Fibroblast of lung (primary cell): ENCODE results near the gene GRIN2D. TPM values are rescaled to one million over a fixed set of nuclear protein-coding genes. Genes with fewer than 3 reads are reported as not detected.
"Not testable (repeated sequence)": the region's sequence is repeated elsewhere in the genome, so short reads cannot be mapped to it uniquely, and the experiment has no call there.

Source experiments
- DNase-seq, 2 donors: peaks; one replicate each; pipeline versions ENCODE4 v3.0.0 to v3.0.0-alpha.2; 2010; ENCODE audit warnings: low read depth in 2 of 2
- H2AFZ ChIP-seq: 2 replicates; pipeline ENCODE4 v1.5.1; 2012; ENCODE audit warnings: low read length, control low read depth, inconsistent platforms
- H3K27ac ChIP-seq: 2 replicates; pipeline ENCODE4 v1.5.1; 2011; ENCODE audit warnings: low read length, control low read depth; ENCODE audit not compliant: insufficient read depth
- H3K27me3 ChIP-seq: 2 replicates; pipeline ENCODE4 v1.5.1; 2011; ENCODE audit warnings: mild to moderate bottlenecking, low read length; ENCODE audit not compliant: control insufficient read depth, insufficient read depth
- H3K36me3 ChIP-seq: 2 replicates; pipeline ENCODE4 v1.5.1; 2011; ENCODE audit warnings: low read length; ENCODE audit not compliant: control insufficient read depth, insufficient read depth
- H3K4me1 ChIP-seq: 2 replicates; pipeline ENCODE4 v1.5.1; 2011; ENCODE audit warnings: low read length; ENCODE audit not compliant: control insufficient read depth, insufficient read depth; ENCODE audit errors: extremely low read depth
- H3K4me2 ChIP-seq: 2 replicates; pipeline ENCODE4 v1.5.1; 2011; ENCODE audit warnings: low read length, control low read depth; ENCODE audit not compliant: insufficient read depth; ENCODE audit errors: extremely low read depth
- H3K4me3 ChIP-seq, 4 experiments: fragments of 200-600 bp in 1 of 4; sonication (generic) in 1 of 4; replicated peaks in 1 of 4; 2 replicates each; pipeline ENCODE4 v1.5.1; 2011 to 2016; ENCODE audit warnings: low read length in 4 of 4, low read depth in 3 of 4, mild to moderate bottlenecking in 3 of 4, control low read depth in 2 of 4, inconsistent platforms in 1 of 4, mixed read lengths in 1 of 4; ENCODE audit not compliant: insufficient read depth in 1 of 4; ENCODE audit errors: control extremely low read depth in 1 of 4
- H3K79me2 ChIP-seq: 2 replicates; pipeline ENCODE4 v1.5.1; 2012; ENCODE audit warnings: mild to moderate bottlenecking, low read length, inconsistent platforms; ENCODE audit not compliant: control insufficient read depth, insufficient read depth
- H3K9ac ChIP-seq: 2 replicates; pipeline ENCODE4 v1.5.1; 2011; ENCODE audit warnings: mild to moderate bottlenecking, low read length, control low read depth; ENCODE audit not compliant: insufficient read depth
- H3K9me3 ChIP-seq: 2 replicates; pipeline ENCODE4 v1.5.1; 2012; ENCODE audit warnings: low read depth, low read length; ENCODE audit not compliant: control insufficient read depth, insufficient read depth
- H4K20me1 ChIP-seq: 2 replicates; pipeline ENCODE4 v1.5.1; 2011; ENCODE audit warnings: low read length; ENCODE audit not compliant: control insufficient read depth, insufficient read depth; ENCODE audit errors: extremely low read depth
- EZH2 ChIP-seq: IDR thresholded peaks from 2 replicates; pipeline ENCODE4 v1.5.1; 2012; ENCODE audit warnings: low read length, control low read depth, mild to moderate bottlenecking; ENCODE audit errors: missing control alignments
- polyA plus RNA-seq, 2 donors: library from polyadenylated mRNA; depleted of rRNA in 1 of 2; stranded (reverse) in 1 of 2; unstranded in 1 of 2; fragments of >200 nt; gene quantifications; 2 replicates each; pipeline ENCODE4 v1.2.1, GENCODE V29; 2011 to 2012; ENCODE audit warnings: missing spikeins in 1 of 2
- total RNA-seq: library from RNA; depleted of rRNA; stranded (reverse); fragments of >200 nt; gene quantifications from 2 replicates; pipeline ENCODE4 v1.2.1, GENCODE V29; 2014
- TF ChIP-seq, protein P1 (sequence below), 2 donors: IDR thresholded peaks in 1 of 2; conservative IDR thresholded peaks in 1 of 2; 1 replicate in 1 of 2; 2 replicates in 1 of 2; pipeline ENCODE4 v1.5.1; 2011 to 2012; ENCODE audit warnings: low read length in 2 of 2, control low read depth in 1 of 2, inconsistent platforms in 1 of 2, low read depth in 1 of 2, mild to moderate bottlenecking in 1 of 2

The GRIN2D gene
- total and polyA plus RNA-seq, 2 donors (not counting 1 experiment from before 2014, with no cell fraction given) = under 0.01 to 0.08 TPM

DNA sequence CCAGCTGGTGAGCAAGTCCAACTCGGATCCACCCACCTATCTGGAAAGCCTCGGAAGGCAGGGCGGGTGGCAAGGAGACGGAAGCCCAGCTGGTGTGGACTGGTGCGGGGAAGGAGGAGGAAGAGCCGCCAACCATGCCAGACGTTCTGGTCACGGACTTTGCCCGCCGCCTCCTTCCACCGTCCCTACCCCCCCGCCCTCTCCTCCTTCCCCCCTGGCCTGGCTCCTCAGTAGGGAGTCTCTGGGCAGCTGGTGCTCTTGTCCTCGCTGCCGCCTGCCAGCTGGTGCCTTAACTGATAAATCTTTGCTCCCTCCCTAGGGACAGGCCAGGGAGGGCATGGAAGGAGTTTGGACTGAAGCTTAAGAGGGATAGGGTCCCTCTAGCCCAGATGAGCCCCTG, 24.5 kb upstream of the GRIN2D start:
- no peak overlapping the region for H2AFZ ChIP-seq
- no peak overlapping the region for H3K4me3 ChIP-seq
- H3K4me2 ChIP-seq = no peak overlapping the region
- H3K27me3 ChIP-seq = no peaks in the 10 kb centered on the region
- no peaks in the 10 kb centered on the region for H3K9me3 ChIP-seq
- H3K9ac ChIP-seq = no peak overlapping the region
- peaks cover 3% of the 10 kb centered on the region for H3K4me1 ChIP-seq
- no peaks in the 10 kb centered on the region for H4K20me1 ChIP-seq
- no peak overlapping the region for H3K27ac ChIP-seq
- DNase-seq = no peak
- TF ChIP-seq, protein P1, sequence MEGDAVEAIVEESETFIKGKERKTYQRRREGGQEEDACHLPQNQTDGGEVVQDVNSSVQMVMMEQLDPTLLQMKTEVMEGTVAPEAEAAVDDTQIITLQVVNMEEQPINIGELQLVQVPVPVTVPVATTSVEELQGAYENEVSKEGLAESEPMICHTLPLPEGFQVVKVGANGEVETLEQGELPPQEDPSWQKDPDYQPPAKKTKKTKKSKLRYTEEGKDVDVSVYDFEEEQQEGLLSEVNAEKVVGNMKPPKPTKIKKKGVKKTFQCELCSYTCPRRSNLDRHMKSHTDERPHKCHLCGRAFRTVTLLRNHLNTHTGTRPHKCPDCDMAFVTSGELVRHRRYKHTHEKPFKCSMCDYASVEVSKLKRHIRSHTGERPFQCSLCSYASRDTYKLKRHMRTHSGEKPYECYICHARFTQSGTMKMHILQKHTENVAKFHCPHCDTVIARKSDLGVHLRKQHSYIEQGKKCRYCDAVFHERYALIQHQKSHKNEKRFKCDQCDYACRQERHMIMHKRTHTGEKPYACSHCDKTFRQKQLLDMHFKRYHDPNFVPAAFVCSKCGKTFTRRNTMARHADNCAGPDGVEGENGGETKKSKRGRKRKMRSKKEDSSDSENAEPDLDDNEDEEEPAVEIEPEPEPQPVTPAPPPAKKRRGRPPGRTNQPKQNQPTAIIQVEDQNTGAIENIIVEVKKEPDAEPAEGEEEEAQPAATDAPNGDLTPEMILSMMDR (conservative IDR thresholded peaks at IDR 0.05 in 1 of 2, IDR thresholded peaks at IDR 0.05 in 1 of 2; ENCODE audit: low read depth in 1 of 2, low read length in 2 of 2) = no peak
- no peak for TF ChIP-seq EZH2
- no peaks in the 10 kb centered on the region for H3K36me3 ChIP-seq
- H3K79me2 ChIP-seq = no peaks in the 10 kb centered on the region

GRCh38 chr19:48370955-48371354, 22.5 kb upstream of the GRIN2D start:
- Histone ChIP-seq H3K27ac (no peak overlapping the region), H3K36me3 (no peaks in the 10 kb centered on the region), H3K4me1 (no peaks in the 10 kb centered on the region), H3K4me2 (no peak overlapping the region), H2AFZ (no peak overlapping the region), H3K27me3 (no peaks in the 10 kb centered on the region), H4K20me1 (no peaks in the 10 kb centered on the region), H3K9ac (no peak overlapping the region), H3K9me3 (no peaks in the 10 kb centered on the region), H3K4me3 (no peak overlapping the region), H3K79me2 (no peaks in the 10 kb centered on the region)
- no peak for DNase-seq
- no peak for TF ChIP-seq EZH2
- TF ChIP-seq, protein P1 (conservative IDR thresholded peaks at IDR 0.05 in 1 of 2, IDR thresholded peaks at IDR 0.05 in 1 of 2; ENCODE audit: low read depth in 1 of 2, low read length in 2 of 2) = no peak

- no peaks in the 10 kb centered on the region for H4K20me1 ChIP-seq
- no peaks in the 10 kb centered on the region for H3K36me3 ChIP-seq
- DNase-seq = no peak
- no peak overlapping the region for H3K4me2 ChIP-seq
- H3K4me1 ChIP-seq = no peaks in the 10 kb centered on the region
- no peak overlapping the region for H3K27ac ChIP-seq
- no peak overlapping the region for H2AFZ ChIP-seq
- no peak overlapping the region for H3K4me3 ChIP-seq
- H3K9ac ChIP-seq = no peak overlapping the region
- no peak for TF ChIP-seq EZH2
- TF ChIP-seq, protein P1 (conservative IDR thresholded peaks at IDR 0.05 in 1 of 2, IDR thresholded peaks at IDR 0.05 in 1 of 2; ENCODE audit: low read depth in 1 of 2, low read length in 2 of 2) = no peak
- H3K79me2 ChIP-seq = no peaks in the 10 kb centered on the region
- H3K27me3 ChIP-seq = no peaks in the 10 kb centered on the region
- H3K9me3 ChIP-seq = no peaks in the 10 kb centered on the region
Measured at GRCh38 chr19:48371367-48371766, 22.1 kb upstream of the GRIN2D start.

DNA sequence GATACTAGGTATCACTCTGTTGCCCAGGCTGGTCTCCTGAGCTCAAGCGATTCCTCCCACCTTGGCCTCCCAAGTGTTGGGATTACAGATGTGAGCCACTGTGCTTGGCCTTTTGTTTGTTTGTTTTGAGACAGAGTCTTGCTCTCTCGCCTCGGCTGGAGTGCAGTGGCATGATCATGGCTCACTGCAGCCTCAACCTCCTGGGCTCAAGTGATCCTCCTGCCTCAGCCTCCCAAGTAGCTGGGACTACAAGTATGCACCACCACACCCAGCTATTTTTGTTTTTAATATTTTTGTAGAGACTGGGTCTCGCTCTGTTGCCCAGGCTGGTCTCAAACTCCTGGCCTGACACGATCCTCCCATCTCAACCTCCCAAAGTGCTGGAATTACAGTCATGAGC, 21.7 kb upstream of the GRIN2D start:
- H3K4me1 ChIP-seq, H3K4me2 ChIP-seq, H3K9me3 ChIP-seq, DNase-seq, H3K36me3 ChIP-seq, H3K27ac ChIP-seq, H3K4me3 ChIP-seq, H3K9ac ChIP-seq, H4K20me1 ChIP-seq, H2AFZ ChIP-seq, H3K79me2 ChIP-seq, H3K27me3 ChIP-seq: not testable (repeated sequence)
